HG02610 (cell line): Measurements from ENCODE around the gene NELL2.
"Not testable (repeated sequence)": the region's sequence is repeated elsewhere in the genome, so short reads cannot be mapped to it uniquely, and the experiment has no call there.

Experiments used
- ATAC-seq: cut with Tn5 transposase; IDR thresholded peaks from one replicate; pipeline ENCODE4 v1.9.1; 2021; ENCODE audit warnings: mild to moderate bottlenecking, moderate library complexity; ENCODE audit not compliant: unreplicated experiment

NELL2 gene

GRCh38 chr12:44779766-44780165 is 96.3 kb downstream of the NELL2 start:
- no peak for ATAC-seq

GRCh38 chr12:44778863-44779262 is 97.3 kb downstream of the NELL2 start:
- ATAC-seq: no peak

- no peak for ATAC-seq
These were observed 99.1 kb downstream of the NELL2 start for GRCh38 chr12:44777044-44777443.

- no peak for ATAC-seq
These were observed 100.2 kb downstream of the NELL2 start for GRCh38 chr12:44775901-44776300.

DNA sequence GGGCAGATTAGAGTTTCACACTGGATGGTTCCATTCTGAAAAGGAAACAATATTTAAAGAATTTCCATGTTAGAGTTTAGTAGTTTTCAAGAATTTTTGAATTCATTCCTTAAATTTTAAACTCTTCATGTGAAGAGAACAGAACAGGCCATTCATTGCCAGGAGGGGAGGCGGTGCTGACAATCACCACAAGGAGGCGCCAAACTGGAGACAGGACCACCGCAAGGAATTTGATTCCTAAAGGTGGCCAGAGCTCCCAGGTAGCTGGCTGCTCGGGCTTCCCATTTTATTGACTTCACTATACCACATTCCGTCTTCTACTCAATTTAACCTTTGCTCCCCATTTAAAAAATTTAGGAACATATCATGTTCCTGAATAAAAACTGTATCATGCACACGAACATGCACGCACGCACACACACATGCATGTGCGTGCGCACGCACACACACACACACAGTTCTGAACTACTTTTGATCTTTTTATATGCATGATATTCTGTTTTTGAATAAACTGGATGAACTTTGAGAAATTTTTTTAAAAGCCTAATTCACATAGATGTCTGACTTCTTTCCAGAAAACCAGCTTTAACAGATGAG is 101.2 kb downstream of the NELL2 start:
- ATAC-seq: peak; percentile 57

- no peak for ATAC-seq
These were observed 104.6 kb downstream of the NELL2 start for GRCh38 chr12:44771485-44772021.

DNA sequence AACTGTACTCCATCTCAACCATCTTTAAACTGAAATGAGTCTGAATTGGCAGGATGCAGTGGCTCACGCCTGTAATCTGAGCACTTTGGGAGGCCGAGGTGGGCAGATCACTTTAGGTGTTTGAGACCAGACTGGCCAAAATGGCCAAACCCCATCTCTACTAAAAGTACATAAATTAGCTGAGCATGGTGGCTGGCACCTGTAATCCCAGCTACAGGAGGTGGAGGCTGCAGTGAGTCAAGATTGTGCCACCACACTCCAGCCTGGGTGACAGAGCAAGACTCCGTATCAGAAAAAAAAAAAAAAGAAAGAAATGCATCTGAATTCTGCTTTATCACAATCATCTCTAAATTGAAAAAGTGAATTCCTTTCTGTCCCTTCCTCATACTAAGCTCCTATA is 110.3 kb downstream of the NELL2 start:
- no peak for ATAC-seq

- no peak for ATAC-seq
These were observed 113.1 kb downstream of the NELL2 start for GRCh38 chr12:44763021-44763420.

DNA sequence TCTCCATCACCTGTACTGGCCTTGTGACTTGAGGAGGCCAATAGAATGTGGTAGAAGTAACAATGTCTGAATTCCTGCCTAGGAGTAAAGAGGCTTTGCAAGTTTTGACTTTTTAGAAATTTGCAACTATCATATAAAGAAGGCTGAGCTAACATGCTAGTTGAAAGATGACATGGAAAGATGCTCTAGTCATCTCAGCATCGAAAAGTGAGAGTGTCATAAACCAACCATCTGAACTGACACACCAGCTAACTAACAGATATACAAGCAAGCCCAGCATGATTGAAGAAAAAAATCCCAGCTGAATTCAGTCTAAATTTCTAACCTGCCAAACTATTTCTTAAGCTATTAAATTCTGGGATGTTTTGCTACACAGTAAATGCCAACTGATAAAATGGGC is 116.8 kb downstream of the NELL2 start:
- no peak for ATAC-seq

- ATAC-seq: no peak
These were observed 125.6 kb downstream of the NELL2 start for GRCh38 chr12:44750468-44750867.

DNA sequence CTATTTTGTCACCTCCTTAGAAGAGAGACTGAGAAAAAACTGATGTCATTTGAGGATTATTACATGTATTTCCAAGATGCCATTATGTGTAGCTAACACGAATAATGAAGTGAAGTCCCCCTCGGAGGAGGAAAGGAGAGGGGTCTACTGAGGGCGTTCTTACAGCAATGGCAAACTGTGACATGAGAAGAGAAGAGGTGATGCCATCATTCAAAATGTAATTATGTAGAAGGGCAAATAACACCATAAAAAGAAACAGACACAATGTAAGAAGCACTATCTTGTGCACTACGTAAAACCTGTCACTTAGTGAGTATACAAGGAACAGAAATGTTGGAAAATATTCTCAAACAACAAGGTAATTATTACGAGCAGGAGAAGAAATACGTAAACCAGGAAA is 126.5 kb downstream of the NELL2 start:
- ATAC-seq: no peak

- ATAC-seq: no peak
These were observed 127.1 kb downstream of the NELL2 start for GRCh38 chr12:44748950-44749468.

DNA sequence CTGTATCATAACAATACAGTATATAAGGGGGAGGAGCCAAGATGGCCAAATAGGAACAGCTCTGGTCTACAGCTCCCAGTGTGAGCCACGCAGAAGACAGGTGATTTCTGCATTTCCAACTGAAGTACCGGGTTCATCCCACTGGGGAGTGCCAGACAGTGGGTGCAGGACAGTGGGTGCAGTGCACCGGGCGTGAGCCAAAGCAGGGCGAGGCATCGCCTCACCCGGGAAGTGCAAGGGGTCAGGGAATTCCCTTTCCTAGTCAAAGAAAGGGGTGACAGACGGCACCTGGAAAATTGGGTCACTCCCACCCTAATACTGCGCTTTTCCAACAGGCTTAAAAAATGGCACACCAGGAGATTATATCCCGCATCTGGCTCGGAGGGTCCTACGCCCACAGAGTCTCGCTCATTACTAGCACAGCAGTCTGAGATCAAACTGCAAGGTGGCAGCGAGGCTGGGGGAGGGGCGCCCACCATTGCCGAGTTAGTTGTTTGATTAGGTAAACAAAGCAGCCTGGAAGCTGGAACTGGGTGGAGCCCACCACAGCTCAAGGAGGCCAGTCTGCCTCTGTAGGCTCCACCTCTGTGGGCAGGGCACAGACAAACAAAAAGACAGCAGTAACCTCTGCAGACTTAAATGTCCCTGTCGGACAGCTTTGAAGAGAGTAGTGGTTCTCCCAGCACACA is 134.7 kb downstream of the NELL2 start:
- ATAC-seq: not testable (repeated sequence)

DNA sequence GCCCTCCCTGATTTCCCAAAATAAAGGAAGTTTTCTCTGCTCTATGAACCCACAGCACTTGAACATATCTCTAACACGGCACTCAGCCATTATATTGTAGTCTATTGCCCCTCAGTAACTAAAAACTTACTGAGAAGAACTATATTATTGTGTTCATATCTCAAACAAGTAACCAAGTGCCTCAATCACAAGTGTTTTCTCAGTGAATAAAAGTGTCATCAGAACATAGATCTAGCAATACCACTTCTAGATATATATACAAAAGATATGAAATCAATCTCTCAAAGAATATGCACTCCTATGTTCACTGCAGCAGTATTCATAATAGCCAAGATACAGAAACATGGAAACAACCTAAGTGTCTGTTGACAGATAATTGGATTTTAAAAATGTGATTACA is 138.1 kb downstream of the NELL2 start:
- no peak for ATAC-seq

- no peak for ATAC-seq
These were observed 147.5 kb downstream of the NELL2 start for GRCh38 chr12:44728566-44728965.

DNA sequence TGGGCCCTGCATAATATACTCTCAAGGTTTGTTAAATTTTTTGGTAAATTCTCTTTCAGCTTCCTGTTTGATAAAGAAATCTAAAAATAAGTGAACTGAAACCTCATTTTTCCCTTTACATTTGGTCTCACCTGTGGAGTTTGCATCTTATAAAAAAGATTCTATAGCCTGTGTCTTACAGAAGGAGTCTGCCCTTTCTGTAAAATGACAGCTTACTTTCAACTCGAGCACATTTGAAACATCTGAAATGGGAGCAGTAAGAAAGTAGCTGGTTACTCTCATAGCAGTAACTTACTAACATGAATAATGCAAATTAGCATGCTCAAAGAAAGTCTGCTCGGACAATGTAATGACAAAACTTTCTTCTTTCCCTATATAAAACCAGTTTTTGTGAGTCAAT is 155.8 kb downstream of the NELL2 start:
- ATAC-seq: no peak

GRCh38 chr12:44717612-44718011 is 158.5 kb downstream of the NELL2 start:
- ATAC-seq: no peak

GRCh38 chr12:44716711-44717110 is 159.4 kb downstream of the NELL2 start:
- ATAC-seq: no peak

- no peak for ATAC-seq
These were observed 164.4 kb downstream of the NELL2 start for GRCh38 chr12:44711736-44712135.

- ATAC-seq: no peak
These were observed 166.9 kb downstream of the NELL2 start for GRCh38 chr12:44709166-44709565.

- ATAC-seq: no peak
These were observed 167.9 kb downstream of the NELL2 start for GRCh38 chr12:44708218-44708617.

GRCh38 chr12:44703182-44703910 is 172.8 kb downstream of the NELL2 start:
- ATAC-seq: no peak
